Activated naive CD4-positive, alpha-beta T cell treated with anti-CD3 and anti-CD28 coated beads, Interleukin-2, amount 50 U/mL, for 72 hours (primary cell): ENCODE results near the gene PDGFA. TPM values are rescaled to one million over a fixed set of nuclear protein-coding genes. Genes with fewer than 3 reads are reported as not detected.

ENCODE experiments used
- ATAC-seq, 2 donors: fragments of 150-1000 bp; cut with Tn5 transposase; 2 replicates each; pipeline ENCODE4 v1.10.0; 2021; ENCODE audit warnings: mild to moderate bottlenecking in 2 of 2, moderate library complexity in 2 of 2
- DNase-seq, 2 donors: peaks; one replicate each; pipeline ENCODE4 v3.0.0; 2021 to 2022; ENCODE audit warnings: low spot score in 2 of 2
- H3K27ac Mint-ChIP-seq, 2 donors: one replicate each; pipeline ENCODE4 v1.8.0; 2022; ENCODE audit warnings: mild to moderate bottlenecking in 2 of 2, mixed read lengths in 2 of 2
- H3K36me3 Mint-ChIP-seq, 2 donors: one replicate each; pipeline ENCODE4 v1.8.0; 2022; ENCODE audit warnings: mixed read lengths in 2 of 2
- H3K9me3 Mint-ChIP-seq, 2 donors: one replicate each; pipeline ENCODE4 v1.8.0; 2022; ENCODE audit warnings: mixed read lengths in 2 of 2
- total RNA-seq, 2 donors: library from RNA; stranded (reverse); gene quantifications; one replicate each; pipeline ENCODE4 v1.2.3, GENCODE V29; 2022

PDGFA gene
- total RNA-seq, 2 donors from 2014 or later: 8.4 to 11.7 TPM

DNA sequence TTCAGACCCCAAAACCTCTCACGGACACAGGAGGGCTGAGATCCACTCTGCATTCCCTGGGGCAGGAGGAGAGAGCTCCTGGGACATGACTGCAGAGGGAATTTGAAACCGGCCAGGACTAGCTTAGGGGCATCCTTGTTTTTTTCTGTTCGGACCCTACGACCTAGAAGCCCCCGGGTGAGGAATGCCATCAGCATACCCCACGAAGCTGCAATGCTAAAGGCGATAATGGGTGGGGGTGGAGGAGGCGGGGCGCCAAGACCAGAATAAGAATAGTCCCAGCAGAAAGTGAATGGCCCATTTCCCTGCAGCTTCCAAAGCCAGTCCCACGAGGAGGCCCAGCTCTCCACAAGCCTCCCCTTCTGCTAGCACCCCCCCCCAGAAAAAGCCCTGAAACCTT lies 4.0 kb downstream of the PDGFA start:
- DNase-seq (no peak), ATAC-seq (no peak)
- no peak overlapping the region for H3K27ac Mint-ChIP-seq
- no peaks in the 10 kb centered on the region for H3K9me3 Mint-ChIP-seq
- H3K36me3 Mint-ChIP-seq: no peaks in the 10 kb centered on the region

DNA sequence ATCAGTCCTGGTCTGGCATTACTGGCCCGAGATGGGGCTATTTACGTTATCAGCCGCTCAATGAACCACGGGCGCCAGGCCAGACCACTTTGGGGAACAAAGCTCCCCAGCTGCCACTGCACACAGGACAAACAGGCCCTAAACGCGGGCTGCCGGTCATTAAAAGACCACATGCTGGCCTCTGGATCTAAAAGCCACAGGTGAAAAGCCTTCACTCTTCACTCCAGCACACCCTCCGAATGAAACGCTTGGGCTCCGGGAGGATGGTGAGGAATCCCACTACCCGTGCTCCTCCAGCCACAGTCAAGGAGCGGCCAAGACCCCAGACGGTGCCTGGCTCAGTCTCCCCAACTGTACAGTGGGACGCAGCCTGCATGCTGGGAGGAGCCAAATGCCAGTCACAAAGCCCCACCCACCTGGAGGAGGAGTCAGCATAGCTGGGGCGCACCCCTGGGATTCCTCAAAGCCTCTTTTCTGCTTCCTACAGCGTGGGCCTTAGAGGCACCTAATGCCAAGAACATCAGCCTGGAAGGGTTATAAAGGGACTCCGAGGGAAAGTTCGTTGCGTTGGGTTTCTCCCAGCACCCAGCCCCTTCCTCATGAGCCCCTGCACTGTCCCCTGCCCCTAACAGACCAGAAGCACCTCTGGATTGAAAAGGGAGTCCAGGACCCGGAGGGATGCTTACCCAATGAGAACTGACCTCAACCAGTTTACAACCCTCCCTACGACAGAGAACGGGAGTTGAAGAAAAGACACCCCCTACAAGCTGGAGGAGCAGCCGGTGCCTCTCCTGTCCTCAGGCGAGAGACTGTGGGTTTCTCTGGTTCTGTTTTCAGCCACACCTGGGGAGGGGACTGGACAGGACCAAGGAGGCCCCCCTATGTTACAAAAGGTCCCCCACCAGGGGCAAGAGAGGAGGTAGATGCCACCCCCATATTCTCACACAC lies 4.7 kb downstream of the PDGFA start:
- no peaks in the 10 kb centered on the region for H3K9me3 Mint-ChIP-seq
- no peak for ATAC-seq
- H3K36me3 Mint-ChIP-seq: no peaks in the 10 kb centered on the region
- DNase-seq: peak in 1 of 2 donors; percentile 32
- no peak overlapping the region for H3K27ac Mint-ChIP-seq

DNA sequence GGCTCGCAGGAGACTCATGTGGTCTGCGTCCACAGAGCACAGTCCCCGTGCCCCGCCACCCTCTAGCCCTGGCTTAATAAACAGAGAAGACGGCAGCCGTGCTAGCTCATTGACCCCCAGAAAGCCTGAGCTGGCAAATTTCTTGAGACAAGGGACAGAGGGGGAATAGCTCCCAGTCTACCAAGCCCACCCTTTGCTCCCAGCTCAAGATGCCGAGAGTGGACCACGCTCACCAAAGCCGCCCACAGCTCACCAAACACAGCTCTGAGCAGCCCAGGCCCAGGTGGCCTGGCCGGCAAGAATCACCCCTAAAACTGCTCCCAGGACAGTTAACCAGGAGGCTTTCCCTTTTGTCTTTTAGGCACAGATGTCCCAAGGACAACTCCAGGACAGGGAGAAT lies 5.4 kb downstream of the PDGFA start:
- H3K9me3 Mint-ChIP-seq: no peaks in the 10 kb centered on the region
- DNase-seq (no peak), ATAC-seq (no peak)
- H3K27ac Mint-ChIP-seq: peak overlapping the region in 1 of 2 donors; percentile 44
- no peaks in the 10 kb centered on the region for H3K36me3 Mint-ChIP-seq

- H3K27ac Mint-ChIP-seq: peak overlapping the region in 1 of 2 donors; percentile 44
- DNase-seq: no peak
- peak; percentile 31 to 47 for ATAC-seq
- no peaks in the 10 kb centered on the region for H3K9me3 Mint-ChIP-seq
- no peaks in the 10 kb centered on the region for H3K36me3 Mint-ChIP-seq
Measured at GRCh38 chr7:513521-514166, 6.0 kb downstream of the PDGFA start.

DNA sequence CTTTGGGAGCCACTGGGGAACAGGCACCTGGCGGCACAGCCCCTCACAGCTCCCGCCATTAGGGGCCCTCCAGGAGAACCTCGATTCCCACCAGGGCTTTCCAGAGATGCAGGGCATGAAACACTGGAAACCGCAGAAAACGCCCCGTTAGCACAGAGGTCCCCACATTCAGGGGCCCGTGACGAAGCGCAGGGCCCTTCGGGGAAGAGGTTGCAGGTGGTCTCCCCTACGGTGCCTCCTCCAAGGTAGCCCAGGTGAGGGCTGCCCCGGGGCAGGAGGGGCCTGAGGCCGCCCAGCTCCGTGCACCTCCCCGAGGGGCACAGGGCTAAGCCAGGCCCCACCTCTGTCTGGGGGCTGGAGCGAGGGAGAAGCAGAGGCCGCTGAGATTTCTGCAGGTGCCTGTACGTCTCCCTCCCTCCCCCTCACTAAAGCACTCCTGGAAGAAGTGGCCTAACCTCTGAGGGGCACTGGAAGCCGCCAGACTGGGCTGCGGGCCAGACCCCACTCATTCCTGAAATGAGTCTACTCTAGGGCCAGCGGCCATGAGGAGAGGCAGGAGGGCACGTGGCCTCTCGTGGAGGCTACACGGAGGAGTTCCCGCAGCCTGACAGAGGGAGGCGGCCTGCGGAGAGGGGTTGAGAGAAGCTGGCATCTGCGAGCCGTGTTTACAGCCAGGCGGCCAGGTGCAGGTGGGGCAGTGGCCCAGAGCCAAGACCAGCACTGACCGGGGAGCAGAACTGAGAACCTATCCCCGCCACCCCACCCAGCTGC lies 6.9 kb downstream of the PDGFA start:
- no peaks in the 10 kb centered on the region for H3K36me3 Mint-ChIP-seq
- ATAC-seq (no peak), DNase-seq (no peak)
- no peaks in the 10 kb centered on the region for H3K9me3 Mint-ChIP-seq
- no peak overlapping the region for H3K27ac Mint-ChIP-seq

GRCh38 chr7:512146-512510 lies 7.5 kb downstream of the PDGFA start:
- no peaks in the 10 kb centered on the region for H3K9me3 Mint-ChIP-seq

GRCh38 chr7:511476-512145 lies 8.0 kb downstream of the PDGFA start:
- H3K9me3 Mint-ChIP-seq: no peaks in the 10 kb centered on the region
- ATAC-seq (no peak), DNase-seq (no peak)
- no peak overlapping the region for H3K27ac Mint-ChIP-seq
- H3K36me3 Mint-ChIP-seq: no peaks in the 10 kb centered on the region

More at GRCh38 chr7:512146-512510, 7.5 kb downstream of the PDGFA start:
- Mint-ChIP-seq H3K36me3 (no peaks in the 10 kb centered on the region), H3K27ac (no peak overlapping the region)
- DNase-seq: no peak
- no peak for ATAC-seq

- Mint-ChIP-seq H3K9me3 (no peaks in the 10 kb centered on the region), H3K36me3 (no peaks in the 10 kb centered on the region), H3K27ac (no peak overlapping the region)
- no peak for ATAC-seq
- no peak for DNase-seq
Measured at GRCh38 chr7:510782-511281, 8.8 kb downstream of the PDGFA start.

DNA sequence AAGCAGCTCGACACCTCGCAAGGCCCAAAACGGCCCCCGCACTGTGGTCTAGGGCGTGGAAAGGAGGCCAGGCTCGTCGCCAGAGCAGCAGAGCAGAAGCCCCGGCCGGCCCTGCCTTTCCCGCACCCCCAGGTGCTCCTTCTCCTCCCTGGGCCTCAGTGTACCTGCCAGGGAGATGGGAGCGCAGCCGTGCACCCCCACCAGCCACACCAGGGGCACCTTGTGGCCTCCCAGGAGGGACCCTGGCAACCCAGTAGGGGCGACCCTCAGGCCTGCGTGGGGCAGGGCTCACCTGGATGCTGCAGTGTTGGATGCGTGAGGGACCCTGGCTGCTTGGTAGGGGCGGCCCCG lies 9.5 kb downstream of the PDGFA start:
- Mint-ChIP-seq H3K36me3 (no peaks in the 10 kb centered on the region), H3K9me3 (no peaks in the 10 kb centered on the region), H3K27ac (no peak overlapping the region)
- no peak for ATAC-seq
- DNase-seq: no peak

- no peak overlapping the region for H3K27ac Mint-ChIP-seq
- no peaks in the 10 kb centered on the region for H3K9me3 Mint-ChIP-seq
Measured at GRCh38 chr7:509426-510130, 10.1 kb downstream of the PDGFA start.

GRCh38 chr7:508461-509170 lies 11.0 kb downstream of the PDGFA start:
- DNase-seq (no peak), ATAC-seq (no peak)
- Mint-ChIP-seq H3K27ac (no peak overlapping the region), H3K9me3 (no peaks in the 10 kb centered on the region), H3K36me3 (no peaks in the 10 kb centered on the region)

More at GRCh38 chr7:509426-510130, 10.1 kb downstream of the PDGFA start:
- ATAC-seq (no peak), DNase-seq (no peak)
- H3K36me3 Mint-ChIP-seq: no peaks in the 10 kb centered on the region

DNA sequence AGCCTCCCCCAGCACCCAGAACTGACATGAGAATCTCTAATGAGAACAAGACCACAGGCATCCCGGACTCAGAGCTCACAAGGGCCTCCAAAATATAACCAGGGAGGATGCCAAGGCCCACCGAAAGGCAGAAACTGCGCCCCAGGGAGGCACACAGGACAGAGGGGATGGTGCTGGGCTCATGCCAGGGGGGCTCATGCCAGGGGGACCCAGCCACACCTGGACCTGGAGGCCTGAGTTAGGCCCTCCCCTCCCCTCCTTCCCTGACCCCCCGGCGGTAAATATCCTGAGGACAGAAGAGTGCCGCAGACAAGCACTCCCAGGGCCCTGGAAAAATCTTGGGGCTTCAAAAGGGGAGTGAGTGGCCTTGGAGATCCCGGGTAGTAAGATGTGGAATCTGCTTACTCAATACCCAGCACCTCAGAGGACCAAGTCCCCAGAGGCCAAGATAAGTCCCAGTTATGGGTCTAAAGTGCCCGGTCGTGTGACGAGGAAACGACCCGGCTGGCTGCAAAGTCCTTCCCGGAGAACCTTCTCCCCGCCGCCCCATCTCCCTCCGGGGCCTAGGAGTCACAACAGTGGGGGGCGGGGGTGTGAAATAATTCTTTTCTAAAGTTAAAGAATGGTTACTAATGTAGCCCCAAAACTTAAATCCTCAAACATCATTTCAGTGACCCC lies 11.9 kb downstream of the PDGFA start:
- no peaks in the 10 kb centered on the region for H3K9me3 Mint-ChIP-seq
- H3K27ac Mint-ChIP-seq: no peak overlapping the region
- no peak for DNase-seq
- H3K36me3 Mint-ChIP-seq: no peaks in the 10 kb centered on the region
- no peak for ATAC-seq

DNA sequence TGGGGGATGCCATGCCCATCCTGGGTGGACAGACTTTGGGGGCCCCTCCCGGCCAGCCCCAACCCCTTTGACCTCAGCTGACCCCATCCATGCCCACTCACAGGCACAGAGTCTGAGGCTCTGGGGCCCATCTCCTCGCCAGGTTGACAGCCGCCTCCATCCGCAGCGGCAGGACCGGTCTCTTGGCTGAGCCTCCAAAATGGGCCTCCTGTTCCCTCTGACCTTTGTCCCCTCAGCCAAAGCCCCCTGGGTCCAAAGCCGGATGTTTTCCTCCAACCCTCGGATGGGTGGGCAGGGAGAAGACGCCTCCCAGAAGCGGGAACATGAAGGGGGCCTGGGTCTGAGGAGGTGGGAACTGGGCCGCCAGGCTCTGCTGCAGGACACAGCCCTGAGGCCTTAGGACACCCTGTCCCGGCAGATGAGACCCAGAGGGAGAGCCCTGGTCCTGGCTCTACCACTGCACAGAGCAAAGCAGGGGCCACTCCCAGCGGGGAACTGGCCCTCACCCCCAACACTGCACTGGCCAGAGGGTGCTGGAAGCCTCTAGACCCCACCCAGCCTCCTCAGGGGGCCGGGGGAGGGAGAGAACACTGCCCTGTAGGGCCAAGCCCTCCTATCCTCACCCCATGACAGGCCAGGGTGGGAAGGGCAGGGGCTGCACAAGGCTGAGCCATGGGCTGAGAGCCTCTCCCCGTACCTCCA lies 12.6 kb downstream of the PDGFA start:
- Mint-ChIP-seq H3K36me3 (no peaks in the 10 kb centered on the region), H3K9me3 (no peaks in the 10 kb centered on the region), H3K27ac (no peak overlapping the region)
- DNase-seq: no peak
- ATAC-seq: no peak

- ATAC-seq (no peak), DNase-seq (no peak)
- Mint-ChIP-seq H3K27ac (no peak overlapping the region), H3K9me3 (no peaks in the 10 kb centered on the region), H3K36me3 (no peaks in the 10 kb centered on the region)
Measured at GRCh38 chr7:506391-506831, 13.2 kb downstream of the PDGFA start.
